NB4 (cell line): Measurements from ENCODE around the gene RNF220.

Experiments
- CTCF ChIP-seq: IDR thresholded peaks from one replicate; pipeline ENCODE4 v1.5.1; 2012; ENCODE audit warnings: low read depth, low read length
- MYC ChIP-seq: IDR thresholded peaks from 2 replicates; pipeline ENCODE4 v1.6.1; 2011; ENCODE audit warnings: low read depth, low read length
- TF ChIP-seq, protein P1 (sequence below): IDR thresholded peaks from 2 replicates; pipeline ENCODE4 v1.6.1; 2011; ENCODE audit warnings: low read depth, low read length

DNA sequence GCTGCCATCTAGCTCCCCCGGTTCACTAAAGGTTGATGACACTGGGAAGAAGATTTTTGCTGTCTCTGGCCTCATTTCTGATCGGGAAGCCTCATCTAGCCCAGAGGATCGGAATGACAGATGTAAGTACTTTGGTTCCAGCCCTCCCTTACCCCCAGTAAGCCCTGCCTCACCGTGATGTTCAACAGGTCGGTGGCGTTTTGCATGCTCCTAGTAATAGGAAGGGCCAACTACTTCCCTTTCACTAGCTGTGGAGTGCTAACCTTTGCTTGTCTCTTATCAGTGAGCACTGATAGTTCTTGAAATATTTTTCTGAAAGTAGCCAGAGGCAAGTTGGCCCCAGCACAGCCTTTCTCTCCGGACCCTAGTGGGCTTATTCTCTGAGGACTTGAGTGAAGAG, 7.5 kb downstream of the RNF220 start:
- TF ChIP-seq, protein P1, sequence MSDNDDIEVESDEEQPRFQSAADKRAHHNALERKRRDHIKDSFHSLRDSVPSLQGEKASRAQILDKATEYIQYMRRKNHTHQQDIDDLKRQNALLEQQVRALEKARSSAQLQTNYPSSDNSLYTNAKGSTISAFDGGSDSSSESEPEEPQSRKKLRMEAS = no peak
- TF ChIP-seq CTCF = no peak
- TF ChIP-seq MYC = no peak
